Astrocyte (in vitro differentiated cells and primary cell): ENCODE data around the gene SEC22C. TPM values are rescaled to one million over a fixed set of nuclear protein-coding genes. Genes with fewer than 3 reads are reported as not detected.

Experiments
- DNase-seq: peaks from one replicate; pipeline ENCODE4 v3.0.0-alpha.2; 2010; ENCODE audit warnings: low read depth
- FAIRE-seq: peaks from 2 replicates; lab custom pipeline; 2011; peaks lifted over from hg19 to GRCh38; lab: Jason Lieb, UNC
- H2AFZ ChIP-seq: 2 replicates; pipeline ENCODE4 v1.6.0; 2012; ENCODE audit warnings: low read depth, low read length, inconsistent platforms
- H3K27ac ChIP-seq: 2 replicates; pipeline ENCODE4 v1.5.1; 2011; ENCODE audit warnings: low read depth, low read length, inconsistent platforms
- H3K27me3 ChIP-seq: 2 replicates; pipeline ENCODE4 v1.6.0; 2011; ENCODE audit warnings: low read length, inconsistent platforms; ENCODE audit not compliant: insufficient read depth
- H3K36me3 ChIP-seq: 2 replicates; pipeline ENCODE4 v1.5.1; 2011; ENCODE audit warnings: low read length, inconsistent platforms; ENCODE audit not compliant: insufficient read depth
- H3K4me1 ChIP-seq: 2 replicates; pipeline ENCODE4 v1.5.1; 2011; ENCODE audit warnings: low read length, inconsistent platforms; ENCODE audit not compliant: insufficient read depth
- H3K4me2 ChIP-seq: 2 replicates; pipeline ENCODE4 v1.6.0; 2012; ENCODE audit warnings: low read length, inconsistent platforms
- H3K4me3 ChIP-seq: 2 replicates; pipeline ENCODE4 v1.5.1; 2011; ENCODE audit warnings: low read depth, mild to moderate bottlenecking, low read length, inconsistent platforms; ENCODE audit not compliant: insufficient read depth
- H3K79me2 ChIP-seq: 2 replicates; pipeline ENCODE4 v1.6.0; 2012; ENCODE audit warnings: mild to moderate bottlenecking, low read length, inconsistent platforms; ENCODE audit not compliant: insufficient read depth
- H3K9ac ChIP-seq: 2 replicates; pipeline ENCODE4 v1.6.0; 2012; ENCODE audit warnings: mild to moderate bottlenecking, low read length, inconsistent platforms
- H3K9me3 ChIP-seq: 2 replicates; pipeline ENCODE4 v1.5.1; 2012; ENCODE audit warnings: low read depth, mild to moderate bottlenecking, low read length, inconsistent platforms; ENCODE audit not compliant: insufficient read depth
- H4K20me1 ChIP-seq: 2 replicates; pipeline ENCODE4 v1.6.0; 2012; ENCODE audit warnings: low read length, inconsistent platforms; ENCODE audit not compliant: insufficient read depth
- H3K27ac Mint-ChIP-seq: one replicate; pipeline ENCODE4 v1.8.0; 2021; ENCODE audit warnings: mild to moderate bottlenecking, mixed read lengths; ENCODE audit not compliant: unreplicated experiment
- H3K27me3 Mint-ChIP-seq: one replicate; pipeline ENCODE4 v1.8.0; 2021; ENCODE audit warnings: low read depth, mixed read lengths; ENCODE audit not compliant: unreplicated experiment
- H3K36me3 Mint-ChIP-seq: one replicate; pipeline ENCODE4 v1.8.0; 2021; ENCODE audit warnings: low read depth, mixed read lengths; ENCODE audit not compliant: unreplicated experiment
- H3K4me1 Mint-ChIP-seq: one replicate; pipeline ENCODE4 v1.8.0; 2021; ENCODE audit warnings: low read depth, mixed read lengths; ENCODE audit not compliant: unreplicated experiment
- H3K4me3 Mint-ChIP-seq: one replicate; pipeline ENCODE4 v1.8.0; 2021; ENCODE audit warnings: mild to moderate bottlenecking, moderate library complexity, mixed read lengths; ENCODE audit not compliant: unreplicated experiment
- H3K9me3 Mint-ChIP-seq: one replicate; pipeline ENCODE4 v1.8.0; 2021; ENCODE audit warnings: mild to moderate bottlenecking, mixed read lengths; ENCODE audit not compliant: unreplicated experiment
- EZH2 ChIP-seq: IDR thresholded peaks from 2 replicates; pipeline ENCODE4 v1.6.1; 2012; ENCODE audit warnings: mild to moderate bottlenecking, low read length, inconsistent platforms; ENCODE audit not compliant: insufficient read depth
- total RNA-seq: library from RNA; stranded (reverse); gene quantifications from 2 replicates; pipeline ENCODE4 v1.2.1, GENCODE V29; 2021
- TF ChIP-seq, protein P1 (sequence below): IDR thresholded peaks from 2 replicates; pipeline ENCODE4 v1.5.1; 2011; ENCODE audit warnings: low read depth, mild to moderate bottlenecking, inconsistent platforms, low read length, moderate library complexity; ENCODE audit not compliant: insufficient read depth

Gene SEC22C
- total RNA-seq, 1 donor from 2014 or later = 37.4 TPM

- Histone ChIP-seq H3K4me2 (no peak overlapping the region), H3K9me3 (no peaks in the 10 kb centered on the region), H3K36me3 (peaks cover 3% of the 10 kb centered on the region), H3K4me3 (no peak overlapping the region), H3K9ac (no peak overlapping the region), H2AFZ (no peak overlapping the region), H3K4me1 (no peaks in the 10 kb centered on the region), H3K27me3 (no peaks in the 10 kb centered on the region), H3K27ac (no peak overlapping the region), H3K79me2 (peaks cover 100% of the 10 kb centered on the region), H4K20me1 (peaks cover 85% of the 10 kb centered on the region)
- Mint-ChIP-seq H3K27me3 (no peaks in the 10 kb centered on the region), H3K27ac (no peak overlapping the region), H3K4me3 (no peak overlapping the region), H3K36me3 (peaks cover 11% of the 10 kb centered on the region), H3K4me1 (peaks cover 17% of the 10 kb centered on the region), H3K9me3 (no peaks in the 10 kb centered on the region)
- FAIRE-seq (no peak), DNase-seq (no peak)
- TF ChIP-seq, protein P1, sequence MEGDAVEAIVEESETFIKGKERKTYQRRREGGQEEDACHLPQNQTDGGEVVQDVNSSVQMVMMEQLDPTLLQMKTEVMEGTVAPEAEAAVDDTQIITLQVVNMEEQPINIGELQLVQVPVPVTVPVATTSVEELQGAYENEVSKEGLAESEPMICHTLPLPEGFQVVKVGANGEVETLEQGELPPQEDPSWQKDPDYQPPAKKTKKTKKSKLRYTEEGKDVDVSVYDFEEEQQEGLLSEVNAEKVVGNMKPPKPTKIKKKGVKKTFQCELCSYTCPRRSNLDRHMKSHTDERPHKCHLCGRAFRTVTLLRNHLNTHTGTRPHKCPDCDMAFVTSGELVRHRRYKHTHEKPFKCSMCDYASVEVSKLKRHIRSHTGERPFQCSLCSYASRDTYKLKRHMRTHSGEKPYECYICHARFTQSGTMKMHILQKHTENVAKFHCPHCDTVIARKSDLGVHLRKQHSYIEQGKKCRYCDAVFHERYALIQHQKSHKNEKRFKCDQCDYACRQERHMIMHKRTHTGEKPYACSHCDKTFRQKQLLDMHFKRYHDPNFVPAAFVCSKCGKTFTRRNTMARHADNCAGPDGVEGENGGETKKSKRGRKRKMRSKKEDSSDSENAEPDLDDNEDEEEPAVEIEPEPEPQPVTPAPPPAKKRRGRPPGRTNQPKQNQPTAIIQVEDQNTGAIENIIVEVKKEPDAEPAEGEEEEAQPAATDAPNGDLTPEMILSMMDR = no peak
- no peak for TF ChIP-seq EZH2
Observed at GRCh38 chr3:42608581-42608980, 26.8 kb upstream of the SEC22C start.

- peaks cover 99% of the 10 kb centered on the region for H3K79me2 ChIP-seq
- H3K4me3 ChIP-seq = no peak overlapping the region
- Mint-ChIP-seq H3K27ac (no peak overlapping the region), H3K4me3 (no peak overlapping the region), H3K27me3 (no peaks in the 10 kb centered on the region), H3K4me1 (peaks cover 16% of the 10 kb centered on the region), H3K9me3 (no peaks in the 10 kb centered on the region), H3K36me3 (peaks cover 11% of the 10 kb centered on the region)
- H3K4me2 ChIP-seq = peak overlapping the region; percentile 4
- no peaks in the 10 kb centered on the region for H3K27me3 ChIP-seq
- no peak overlapping the region for H2AFZ ChIP-seq
- peaks cover 3% of the 10 kb centered on the region for H3K36me3 ChIP-seq
- H4K20me1 ChIP-seq = peaks cover 88% of the 10 kb centered on the region
- no peak for FAIRE-seq
- no peak for DNase-seq
- no peaks in the 10 kb centered on the region for H3K9me3 ChIP-seq
- no peak overlapping the region for H3K27ac ChIP-seq
- H3K4me1 ChIP-seq = peaks cover 6% of the 10 kb centered on the region
- TF ChIP-seq EZH2 = no peak
- TF ChIP-seq, protein P1 = no peak
- H3K9ac ChIP-seq = no peak overlapping the region
Observed at GRCh38 chr3:42605546-42606173, 23.9 kb upstream of the SEC22C start.

GRCh38 chr3:42602961-42603360 lies 21.2 kb upstream of the SEC22C start:
- Mint-ChIP-seq H3K9me3 (no peaks in the 10 kb centered on the region), H3K36me3 (peaks cover 3% of the 10 kb centered on the region), H3K4me3 (peak overlapping the region; percentile 94), H3K27ac (no peak overlapping the region), H3K27me3 (no peaks in the 10 kb centered on the region), H3K4me1 (peaks cover 15% of the 10 kb centered on the region)
- TF ChIP-seq, protein P1 = no peak
- TF ChIP-seq EZH2 = no peak
- Histone ChIP-seq H3K79me2 (peaks cover 72% of the 10 kb centered on the region), H4K20me1 (peaks cover 65% of the 10 kb centered on the region), H3K4me2 (peak overlapping the region; percentile 92), H3K27ac (no peak overlapping the region), H3K27me3 (no peaks in the 10 kb centered on the region), H3K4me1 (peaks cover 6% of the 10 kb centered on the region), H3K4me3 (peak overlapping the region; percentile 79), H3K36me3 (peaks cover 3% of the 10 kb centered on the region), H3K9ac (no peak overlapping the region), H3K9me3 (no peaks in the 10 kb centered on the region), H2AFZ (no peak overlapping the region)
- no peak for FAIRE-seq
- no peak for DNase-seq
